ENCODE measurements around the gene PTPRS. TPM values are rescaled to one million over a fixed set of nuclear protein-coding genes. Genes with fewer than 3 reads are reported as not detected.
"Not testable (repeated sequence)": the region's sequence is repeated elsewhere in the genome, so short reads cannot be mapped to it uniquely, and the experiment has no call there.

The PTPRS gene
- total and polyA plus RNA-seq, 10 donors, result 1.2 to 77.9 (median 44.9) TPM

GRCh38 chr19:5369304-5369703 is 28.7 kb upstream of the PTPRS start:
- Histone ChIP-seq H3K9me3 (no peaks in the 10 kb centered on the region), H3K27me3 (replicated peaks in 1 of 7) (peaks cover 0 to 58% (median 0%) of the 10 kb centered on the region in 7 donors), H3K27ac (no peak overlapping the region), H3K4me1 (no peaks in the 10 kb centered on the region), H3K36me3 (no peaks in the 10 kb centered on the region), H3K4me3 (no peak overlapping the region)
- DNase-seq, result no peak
- 88 to 92% (median 91%) methylated on average over 5 of the region's 5 CpGs for WGBS, 5 donors
- intact Hi-C loops (cut with DNase I; ENCODE audit: low total_unique reads), result no loop called here
- TF ChIP-seq CTCF (IDR thresholded peaks at IDR 0.05 in 8 of 11, conservative IDR thresholded peaks at IDR 0.05 in 3 of 11) (no peak), POLR2A (IDR thresholded peaks at IDR 0.05) (no peak), POLR2AphosphoS5 (IDR thresholded peaks at IDR 0.05) (no peak)

- no peak for TF ChIP-seq POLR2AphosphoS5 (IDR thresholded peaks at IDR 0.05)
- TF ChIP-seq CTCF (IDR thresholded peaks at IDR 0.05 in 8 of 11, conservative IDR thresholded peaks at IDR 0.05 in 3 of 11), result no peak
- no peak for TF ChIP-seq POLR2A (IDR thresholded peaks at IDR 0.05)
- intact Hi-C loops (cut with DNase I; ENCODE audit: low total_unique reads), result no loop called here
- no peak for DNase-seq
- Histone ChIP-seq H3K27ac (no peak overlapping the region), H3K4me3 (no peak overlapping the region), H3K27me3 (replicated peaks in 1 of 7) (peaks cover 0 to 73% (median 0%) of the 10 kb centered on the region in 7 donors), H3K4me1 (no peaks in the 10 kb centered on the region), H3K36me3 (no peaks in the 10 kb centered on the region), H3K9me3 (no peaks in the 10 kb centered on the region)
- WGBS, 5 donors, result 72 to 88% (median 82%) methylated on average over 5 of the region's 5 CpGs
These were observed 27.0 kb upstream of the PTPRS start for GRCh38 chr19:5367530-5368133.

GRCh38 chr19:5365905-5366304 is 25.3 kb upstream of the PTPRS start:
- Histone ChIP-seq H3K27me3 (replicated peaks in 1 of 7) (peaks cover 0 to 73% (median 0%) of the 10 kb centered on the region in 7 donors), H3K9me3 (no peaks in the 10 kb centered on the region), H3K36me3 (no peaks in the 10 kb centered on the region), H3K4me3 (no peak overlapping the region), H3K27ac (no peak overlapping the region), H3K4me1 (no peaks in the 10 kb centered on the region)
- WGBS, 5 donors, result 76 to 92% (median 89%) methylated on average over 6 of the region's 6 CpGs
- intact Hi-C loops (cut with DNase I; ENCODE audit: low total_unique reads), result no loop called here
- TF ChIP-seq POLR2AphosphoS5 (IDR thresholded peaks at IDR 0.05) (no peak), POLR2A (IDR thresholded peaks at IDR 0.05) (no peak), CTCF (IDR thresholded peaks at IDR 0.05 in 8 of 11, conservative IDR thresholded peaks at IDR 0.05 in 3 of 11) (no peak)
- no peak for DNase-seq

- intact Hi-C loops (cut with DNase I; ENCODE audit: low total_unique reads), result no loop called here
- Histone ChIP-seq H3K4me1 (no peaks in the 10 kb centered on the region), H3K9me3 (no peaks in the 10 kb centered on the region), H3K4me3 (no peak overlapping the region), H3K27me3 (replicated peaks in 1 of 7) (peaks cover 0 to 73% (median 9%) of the 10 kb centered on the region in 7 donors), H3K36me3 (no peaks in the 10 kb centered on the region), H3K27ac (no peak overlapping the region)
- 23 to 41% (median 27%) methylated on average over 6 to 7 of the region's 7 CpGs for WGBS, 5 donors
- DNase-seq, result no peak
- TF ChIP-seq POLR2AphosphoS5 (IDR thresholded peaks at IDR 0.05) (no peak), CTCF (IDR thresholded peaks at IDR 0.05 in 8 of 11, conservative IDR thresholded peaks at IDR 0.05 in 3 of 11) (no peak), POLR2A (IDR thresholded peaks at IDR 0.05) (no peak)
These were observed 24.1 kb upstream of the PTPRS start for GRCh38 chr19:5364674-5365073.

GRCh38 chr19:5361839-5362238 is 21.2 kb upstream of the PTPRS start:
- H3K4me3 ChIP-seq; intact Hi-C loops (cut with DNase I; ENCODE audit: low total_unique reads); H3K27ac ChIP-seq; H3K4me1 ChIP-seq; H3K9me3 ChIP-seq; H3K36me3 ChIP-seq; DNase-seq: not testable (repeated sequence)
- peaks cover 0 to 84% (median 9%) of the 10 kb centered on the region in 7 donors for H3K27me3 ChIP-seq (replicated peaks in 1 of 7)
- 80 to 89% (median 86%) methylated on average over 9 of the region's 9 CpGs for WGBS, 5 donors
